K562 (cell line): Measurements from ENCODE around the gene ATP5PF. TPM values are rescaled to one million over a fixed set of nuclear protein-coding genes. Genes with fewer than 3 reads are reported as not detected.

ENCODE experiments used
- ATAC-seq: fragments of 200-7000 bp; cut with Tn5 transposase; 3 replicates; pipeline ENCODE4 v1.9.1; 2020; ENCODE audit warnings: moderate library complexity
- BruUV-seq: library from RNA; stranded (reverse); fragments of 400-500 nt; replicated peaks from 2 replicates; lab custom pipeline; 2021; lab: Mats Ljungman, UMichigan
- CTCF ChIA-PET: fragments of 300-600 bp; formaldehyde crosslinking; extraction: SDS; loops from one replicate; lab custom pipeline; 2021; ENCODE audit warnings: low intra/inter-chr PET ratio; lab: Yijun Ruan, JAX
- POLR2A ChIA-PET: fragments of 300-600, 350-650 bp; sonication (Branson Sonifier 250); formaldehyde crosslinking; extraction: SDS; loops from one replicate; lab custom pipeline; 2021; ENCODE audit warnings: antibody characterized with exemption, inconsistent platforms; lab: Yijun Ruan, JAX
- DNase-seq, 4 experiments: peaks; one replicate each; pipeline versions ENCODE4 v3.0.0 to v3.0.0-alpha.2; 2011 to 2018; ENCODE audit warnings: low spot score in 3 of 4, mixed read lengths in 3 of 4; ENCODE audit errors: extremely low read depth in 1 of 4
- FAIRE-seq: peaks from 2 replicates; lab custom pipeline; 2011; peaks lifted over from hg19 to GRCh38; lab: Jason Lieb, UNC
- H2AFZ ChIP-seq: 2 replicates; pipeline ENCODE4 v1.6.0; 2011; ENCODE audit warnings: low read depth, low read length, control low read depth, inconsistent platforms
- H3K27ac ChIP-seq: fragments of 200-600 bp; 3 replicates; pipeline ENCODE4 v1.8.0; 2011; ENCODE audit warnings: low read depth, mild to moderate bottlenecking, control low read depth, inconsistent platforms, low read length, moderate library complexity, mixed read lengths; ENCODE audit errors: extremely low read depth
- H3K27me3 ChIP-seq, 2 experiments: fragments of 300-600 bp in 1 of 2; 2 replicates in 1 of 2; 3 replicates in 1 of 2; pipeline versions ENCODE4 v1.6.0 to v1.8.0; 2011; ENCODE audit warnings: inconsistent platforms in 2 of 2, low read length in 2 of 2, mild to moderate bottlenecking in 1 of 2, mixed read lengths in 1 of 2, moderate library complexity in 1 of 2; ENCODE audit not compliant: control insufficient read depth in 2 of 2, insufficient read depth in 2 of 2
- H3K36me3 ChIP-seq: fragments of 300-600 bp; 3 replicates; pipeline ENCODE4 v1.8.0; 2011; ENCODE audit warnings: mild to moderate bottlenecking, low read length, inconsistent platforms; ENCODE audit not compliant: control insufficient read depth, insufficient read depth
- H3K4me1 ChIP-seq, 2 experiments: fragments of 200-600 bp in 1 of 2; replicated peaks in 1 of 2; 2 replicates in 1 of 2; 3 replicates in 1 of 2; pipeline versions ENCODE4 v1.5.1 to v1.8.0; 2011; ENCODE audit warnings: inconsistent platforms in 2 of 2, low read length in 2 of 2, mild to moderate bottlenecking in 1 of 2, mixed read lengths in 1 of 2, moderate library complexity in 1 of 2; ENCODE audit not compliant: control insufficient read depth in 2 of 2, insufficient read depth in 2 of 2
- H3K4me2 ChIP-seq: 2 replicates; pipeline ENCODE4 v1.6.1; 2011; ENCODE audit warnings: low read length, control low read depth, inconsistent platforms, mixed read lengths; ENCODE audit not compliant: insufficient read depth
- H3K4me3 ChIP-seq: fragments of 200-600 bp; sonication (generic), shearing (Covaris generic); 2 replicates; pipeline ENCODE4 v1.5.1; 2016; ENCODE audit warnings: control low read depth, inconsistent platforms
- H3K79me2 ChIP-seq: fragments of 200-600 bp; 3 replicates; pipeline ENCODE4 v1.8.0; 2011; ENCODE audit warnings: low read length, inconsistent platforms; ENCODE audit not compliant: control insufficient read depth, insufficient read depth
- H3K9ac ChIP-seq, 2 experiments: 2 replicates each; pipeline versions ENCODE4 v1.6.0 to v1.6.1; 2011; ENCODE audit warnings: low read depth in 2 of 2, low read length in 2 of 2, control low read depth in 1 of 2, inconsistent platforms in 1 of 2, mild to moderate bottlenecking in 1 of 2, mixed read lengths in 1 of 2; ENCODE audit not compliant: insufficient read depth in 1 of 2
- H3K9me1 ChIP-seq: one replicate; pipeline ENCODE4 v1.6.0; 2011; ENCODE audit warnings: inconsistent platforms, mild to moderate bottlenecking, low read length, moderate library complexity; ENCODE audit not compliant: control insufficient read depth, insufficient read depth
- H3K9me3 ChIP-seq: replicated peaks from 2 replicates; pipeline ENCODE4 v1.5.1; 2011; ENCODE audit warnings: low read depth, low read length, inconsistent platforms; ENCODE audit not compliant: control insufficient read depth, insufficient read depth
- H4K20me1 ChIP-seq: replicated peaks from 2 replicates; pipeline ENCODE4 v1.6.1; 2011; ENCODE audit warnings: low read length, inconsistent platforms, mixed read lengths; ENCODE audit not compliant: control insufficient read depth, insufficient read depth
- ATF2 ChIP-seq: sonication (generic); formaldehyde crosslinking; IDR thresholded peaks from 2 replicates; pipeline ENCODE4 v1.8.1; 2022; ENCODE audit warnings: missing genetic modification reagents
- FOXP1 ChIP-seq: sonication (generic); formaldehyde crosslinking; IDR thresholded peaks from 2 replicates; pipeline ENCODE4 v1.8.0; 2022; ENCODE audit warnings: mild to moderate bottlenecking, missing genetic modification reagents
- GTF2B ChIP-seq: IDR thresholded peaks from 2 replicates; pipeline ENCODE4 v1.6.1; 2011; ENCODE audit not compliant: insufficient read length; ENCODE audit errors: extremely low read depth
- JUND ChIP-seq, 2 experiments: IDR thresholded peaks; 2 replicates in 1 of 2; 3 replicates in 1 of 2; pipeline ENCODE4 v1.6.1; 2011; ENCODE audit warnings: borderline replicate concordance in 2 of 2, low read depth in 2 of 2, low read length in 2 of 2, improper control_type of control experiment in 1 of 2, missing biosample characterization in 1 of 2, missing genetic modification characterization in 1 of 2, missing genetic modification reagents in 1 of 2
- L3MBTL2 ChIP-seq: fragments of 450-650 bp; IDR thresholded peaks from 2 replicates; pipeline ENCODE4 v1.6.1; 2016; ENCODE audit warnings: mild to moderate bottlenecking, moderate library complexity
- PHF8 ChIP-seq: fragments of 200-600 bp; sonication (generic); IDR thresholded peaks from 2 replicates; pipeline ENCODE4 v1.6.1; 2012; ENCODE audit warnings: mixed run types, mild to moderate bottlenecking, inconsistent platforms, low read length, moderate library complexity, borderline replicate concordance
- POLR2A ChIP-seq: fragments of 450-650 bp; conservative IDR thresholded peaks from 2 replicates; pipeline ENCODE4 v1.6.1; 2016
- RBM34 ChIP-seq: fragments of 200-400 bp; formaldehyde crosslinking; IDR thresholded peaks from 2 replicates; pipeline ENCODE4 v1.6.1; 2018; ENCODE audit warnings: low read length, borderline replicate concordance; ENCODE audit not compliant: insufficient read depth
- SIX5 ChIP-seq, 2 experiments: IDR thresholded peaks; 2 replicates each; pipeline ENCODE4 v1.6.1; 2011; ENCODE audit warnings: low read length in 2 of 2, borderline replicate concordance in 1 of 2, low read depth in 1 of 2, mild to moderate bottlenecking in 1 of 2, moderate library complexity in 1 of 2; ENCODE audit not compliant: insufficient read depth in 1 of 2
- SMAD1 ChIP-seq: fragments of 150-350 bp; IDR thresholded peaks from 2 replicates; pipeline ENCODE4 v1.6.1; 2014; ENCODE audit warnings: low read length, low read depth; ENCODE audit not compliant: partially characterized antibody
- ZNF316 ChIP-seq: fragments of 450-650 bp; IDR thresholded peaks from 2 replicates; pipeline ENCODE4 v1.6.1; 2016
- ZNF449 ChIP-seq: fragments of 250-450 bp; sonication (Bioruptor Pico); IDR thresholded peaks from 2 replicates; pipeline ENCODE4 v1.8.0; 2022; ENCODE audit warnings: moderate library complexity, mild to moderate bottlenecking, inconsistent platforms
- ZNF518B ChIP-seq: fragments of 250-450 bp; sonication (Bioruptor Pico); IDR thresholded peaks from 2 replicates; pipeline ENCODE4 v1.5.0; 2021; ENCODE audit warnings: mild to moderate bottlenecking, moderate library complexity
- WGBS: fragments of 100-300 bp; shearing (Covaris generic); methylation state at CpG from one replicate; pipeline ENCODE4 v1.1.6; 2016; ENCODE audit warnings: low coverage, mixed read lengths; ENCODE audit not compliant: insufficient coverage; ENCODE audit errors: missing lambda C conversion rate; 5-methylcytosine and 5-hydroxymethylcytosine counted together
- in situ Hi-C: fragments of 300-500 bp; cut with MboI; formaldehyde crosslinking; loops from 4 replicates; pipeline ENCODE4 v1.15.0; 2018; ENCODE audit warnings: inconsistent platforms, mixed read lengths
- intact Hi-C: fragments of 100-400 bp; cut with micrococcal nuclease; formaldehyde crosslinking; loops from 2 replicates; pipeline ENCODE4 v1.14.2; 2022
- polyA plus RNA-seq, 8 experiments: library from polyadenylated mRNA; depleted of rRNA in 4 of 8; stranded (reverse) in 5 of 8; unstranded in 3 of 8; fragments of >200 nt; fragmentation: Nextera tagmentation in 2 of 8; fragmentation: Illumina TruSeq in 1 of 8; extraction: Ambion mirVana in 2 of 8; extraction: Trizol in 1 of 8; gene quantifications; 2 replicates each; pipeline versions ENCODE4 v1.2.1 to v1.2.3, GENCODE V29; 2011 to 2014; ENCODE audit warnings: inconsistent platforms in 1 of 8, missing spikeins in 1 of 8
- total RNA-seq, 7 experiments: library from RNA; depleted of rRNA in 6 of 7; stranded (reverse); fragments of >200 nt in 6 of 7; fragmentation: Illumina TruSeq in 2 of 7; extraction: Trizol in 2 of 7; gene quantifications; 2 replicates each; pipeline versions ENCODE4 v1.2.1 to v1.2.3, GENCODE V29; 2011 to 2021; ENCODE audit warnings: low replicate concordance in 1 of 7

Gene ATP5PF
- total and polyA plus RNA-seq, 9 of the 15 experiments (the other 6 are each of a cell fraction or from before 2014, with no cell fraction given), result 242 to 2,488 (median 533) TPM

- CTCF ChIA-PET, result no interaction called here
- POLR2A ChIA-PET, result interaction anchor here (0.6 to 2.1 kb wide), 5 partner anchors 9 to 49 kb away, joined by 3 to 10 read pairs (median 6); partner anchors contain the start of genes ATP5PF and GABPA
- Histone ChIP-seq H2AFZ (no peak overlapping the region), H3K4me3 (no peak overlapping the region), H4K20me1 (no peaks in the 10 kb centered on the region; the same call in 1 of the 2 replicates), H3K9ac (no peak overlapping the region), H3K9me1 (peaks cover 3% of the 10 kb centered on the region), H3K4me1 (peaks cover 0 to 9% of the 10 kb centered on the region in 2 experiments; a peak in 3 of 5 replicates), H3K27ac (peak overlapping the region; percentile 10; the same call in 2 of the 3 replicates), H3K79me2 (no peaks in the 10 kb centered on the region), H3K9me3 (no peaks in the 10 kb centered on the region), H3K36me3 (peaks cover 9% of the 10 kb centered on the region), H3K27me3 (no peaks in the 10 kb centered on the region), H3K4me2 (no peak overlapping the region; the same call in 1 of the 2 replicates)
- intact Hi-C loops (no loop called here), in situ Hi-C loops (no loop called here)
- 60% methylated on average over 5 of the region's 5 CpGs for WGBS
- peak; percentile 44 to 77 (median 56) for DNase-seq
- ATAC-seq, result peak; percentile 85
- peak; percentile 84 for FAIRE-seq
- BruUV-seq, result no TSS peak
- TF ChIP-seq FOXP1, result no peak
- no peak for TF ChIP-seq SMAD1
- TF ChIP-seq ZNF518B (CRISPR knock-in tag), result no peak
- no peak for TF ChIP-seq PHF8
- no peak for TF ChIP-seq GTF2B
- TF ChIP-seq ATF2 (CRISPR knock-in tag), result no peak
- TF ChIP-seq L3MBTL2, result no peak
- no peak for TF ChIP-seq SIX5 (IDR thresholded peaks at IDR 0.05; ENCODE audit: borderline replicate concordance in 1 of 2, insufficient read depth in 1 of 2, low read depth in 1 of 2, low read length in 2 of 2)
- TF ChIP-seq ZNF316, result peak; percentile 52; the same call in 1 of the 2 replicates
- TF ChIP-seq RBM34, result no peak
- no peak for TF ChIP-seq POLR2A
- peak; percentile 43; the same call in 1 of the 2 replicates for TF ChIP-seq JUND (IDR thresholded peaks at IDR 0.05; ENCODE audit: borderline replicate concordance, low read depth, low read length)
- peak; percentile 45; the same call in 2 of the 3 replicates for TF ChIP-seq JUND (tag; IDR thresholded peaks at IDR 0.05; ENCODE audit: borderline replicate concordance, low read depth, low read length)
- TF ChIP-seq ZNF449 (CRISPR knock-in tag), result no peak
Measured at GRCh38 chr21:25717491-25718147, 17.1 kb downstream of the ATP5PF start.
